Ascending aorta (tissue), 2 donors: ENCODE measurements around the gene RASSF9. TPM values are rescaled to one million over a fixed set of nuclear protein-coding genes. Genes with fewer than 3 reads are reported as not detected.

Experiments used
- DNase-seq, 2 donors: peaks; one replicate each; pipeline ENCODE4 v3.0.0-alpha.2; 2019; ENCODE audit warnings: low spot score in 2 of 2
- H3K27ac ChIP-seq, 2 donors: fragments of 200-600 bp; sonication (generic); one replicate each; pipeline ENCODE4 v1.5.1; 2016 to 2017; ENCODE audit warnings: mild to moderate bottlenecking in 1 of 2
- H3K27me3 ChIP-seq: fragments of 200-600 bp; sonication (generic); one replicate; pipeline ENCODE4 v1.5.1; 2017
- H3K36me3 ChIP-seq, 2 donors: fragments of 200-600 bp; sonication (generic); one replicate each; pipeline ENCODE4 v1.5.1; 2016
- H3K4me1 ChIP-seq, 2 donors: fragments of 200-600 bp; sonication (generic); one replicate each; pipeline ENCODE4 v1.5.1; 2016 to 2017; ENCODE audit warnings: mild to moderate bottlenecking in 1 of 2
- H3K4me3 ChIP-seq, 2 donors: fragments of 200-600 bp; sonication (generic); one replicate each; pipeline ENCODE4 v1.5.1; 2016 to 2017; ENCODE audit warnings: mild to moderate bottlenecking in 1 of 2
- H3K9me3 ChIP-seq, 2 donors: fragments of 200-600 bp; sonication (generic); one replicate each; pipeline ENCODE4 v1.5.1; 2016
- intact Hi-C: fragments of 100-400 bp; cut with DNase I; formaldehyde crosslinking; loops from one replicate; pipeline ENCODE4 v1.15.1; 2023
- total RNA-seq: library from RNA; depleted of rRNA; stranded (reverse); fragments of >200 nt; gene quantifications from one replicate; pipeline ENCODE4 v1.1.0, GENCODE V29; 2016
- TF ChIP-seq, protein P1 (sequence below), 3 experiments: fragments of 200-600 bp in 2 of 3; fragments of 450-650 bp in 1 of 3; sonication (generic) in 2 of 3; IDR thresholded peaks; one replicate each; pipeline ENCODE4 v1.5.1; 2016 to 2019; ENCODE audit warnings: antibody characterized with exemption in 3 of 3, mild to moderate bottlenecking in 1 of 3, moderate library complexity in 1 of 3

RASSF9 gene
- total RNA-seq, 1 donor from 2014 or later = 1.9 TPM

- H3K27me3 ChIP-seq = no peaks in the 10 kb centered on the region
- H3K4me1 ChIP-seq = peaks cover 0 to 3% of the 10 kb centered on the region in 2 donors
- intact Hi-C loops = no loop called here
- H3K4me3 ChIP-seq = no peak overlapping the region
- no peak overlapping the region for H3K27ac ChIP-seq
- H3K9me3 ChIP-seq = no peaks in the 10 kb centered on the region
- DNase-seq = no peak
- no peaks in the 10 kb centered on the region for H3K36me3 ChIP-seq
- TF ChIP-seq, protein P1, sequence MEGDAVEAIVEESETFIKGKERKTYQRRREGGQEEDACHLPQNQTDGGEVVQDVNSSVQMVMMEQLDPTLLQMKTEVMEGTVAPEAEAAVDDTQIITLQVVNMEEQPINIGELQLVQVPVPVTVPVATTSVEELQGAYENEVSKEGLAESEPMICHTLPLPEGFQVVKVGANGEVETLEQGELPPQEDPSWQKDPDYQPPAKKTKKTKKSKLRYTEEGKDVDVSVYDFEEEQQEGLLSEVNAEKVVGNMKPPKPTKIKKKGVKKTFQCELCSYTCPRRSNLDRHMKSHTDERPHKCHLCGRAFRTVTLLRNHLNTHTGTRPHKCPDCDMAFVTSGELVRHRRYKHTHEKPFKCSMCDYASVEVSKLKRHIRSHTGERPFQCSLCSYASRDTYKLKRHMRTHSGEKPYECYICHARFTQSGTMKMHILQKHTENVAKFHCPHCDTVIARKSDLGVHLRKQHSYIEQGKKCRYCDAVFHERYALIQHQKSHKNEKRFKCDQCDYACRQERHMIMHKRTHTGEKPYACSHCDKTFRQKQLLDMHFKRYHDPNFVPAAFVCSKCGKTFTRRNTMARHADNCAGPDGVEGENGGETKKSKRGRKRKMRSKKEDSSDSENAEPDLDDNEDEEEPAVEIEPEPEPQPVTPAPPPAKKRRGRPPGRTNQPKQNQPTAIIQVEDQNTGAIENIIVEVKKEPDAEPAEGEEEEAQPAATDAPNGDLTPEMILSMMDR (IDR thresholded peaks at IDR 0.05) = no peak
Observed at GRCh38 chr12:85821206-85821605, 15.0 kb downstream of the RASSF9 start.

GRCh38 chr12:85820101-85820500, 16.1 kb downstream of the RASSF9 start:
- Histone ChIP-seq H3K27ac (no peak overlapping the region), H3K9me3 (no peaks in the 10 kb centered on the region), H3K4me3 (no peak overlapping the region), H3K4me1 (peaks cover 0 to 3% of the 10 kb centered on the region in 2 donors), H3K36me3 (no peaks in the 10 kb centered on the region), H3K27me3 (no peaks in the 10 kb centered on the region)
- intact Hi-C loops = no loop called here
- TF ChIP-seq, protein P1 (IDR thresholded peaks at IDR 0.05) = no peak
- no peak for DNase-seq

DNA sequence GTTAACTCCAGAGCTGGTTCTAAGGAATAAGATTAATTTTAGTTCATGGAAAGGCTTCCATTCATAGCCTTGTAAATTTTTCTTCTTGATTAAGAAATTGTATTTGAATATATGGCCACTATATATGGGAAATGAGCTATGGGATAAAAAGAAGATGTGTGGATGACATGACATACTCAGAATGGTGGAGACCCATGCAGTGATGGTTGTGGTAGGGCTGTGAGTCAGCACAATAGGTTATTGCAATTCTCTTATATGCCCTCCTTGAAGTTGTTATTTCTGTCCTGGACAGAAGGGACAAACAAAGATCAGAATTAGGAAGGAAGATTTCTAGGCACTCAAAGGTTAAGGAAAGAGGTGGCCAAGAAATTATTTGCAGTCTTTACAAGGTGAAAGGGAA, 21.5 kb downstream of the RASSF9 start:
- Histone ChIP-seq H3K27ac (no peak overlapping the region), H3K9me3 (no peaks in the 10 kb centered on the region), H3K27me3 (no peaks in the 10 kb centered on the region), H3K4me3 (no peak overlapping the region), H3K36me3 (no peaks in the 10 kb centered on the region), H3K4me1 (no peaks in the 10 kb centered on the region)
- intact Hi-C loops = no loop called here
- no peak for DNase-seq
- TF ChIP-seq, protein P1 (IDR thresholded peaks at IDR 0.05) = no peak

- H3K36me3 ChIP-seq = no peaks in the 10 kb centered on the region
- intact Hi-C loops = no loop called here
- no peaks in the 10 kb centered on the region for H3K27me3 ChIP-seq
- TF ChIP-seq, protein P1 (IDR thresholded peaks at IDR 0.05) = no peak
- H3K4me1 ChIP-seq = no peaks in the 10 kb centered on the region
- H3K9me3 ChIP-seq = no peaks in the 10 kb centered on the region
- no peak overlapping the region for H3K27ac ChIP-seq
- DNase-seq = no peak
- H3K4me3 ChIP-seq = no peak overlapping the region
Observed at GRCh38 chr12:85814071-85814470, 22.1 kb downstream of the RASSF9 start.

- Histone ChIP-seq H3K36me3 (peaks cover 3 to 18% of the 10 kb centered on the region in 2 donors), H3K4me3 (no peak overlapping the region), H3K4me1 (no peaks in the 10 kb centered on the region), H3K9me3 (no peaks in the 10 kb centered on the region), H3K27ac (no peak overlapping the region), H3K27me3 (no peaks in the 10 kb centered on the region)
- intact Hi-C loops = no loop called here
- DNase-seq = no peak
- TF ChIP-seq, protein P1 (IDR thresholded peaks at IDR 0.05) = no peak
Observed at GRCh38 chr12:85809500-85809899, 26.7 kb downstream of the RASSF9 start.

- Histone ChIP-seq H3K4me3 (no peak overlapping the region), H3K27me3 (no peaks in the 10 kb centered on the region), H3K4me1 (peaks cover 0 to 6% of the 10 kb centered on the region in 2 donors), H3K36me3 (peaks cover 3 to 19% of the 10 kb centered on the region in 2 donors), H3K9me3 (no peaks in the 10 kb centered on the region), H3K27ac (no peak overlapping the region)
- intact Hi-C loops = no loop called here
- TF ChIP-seq, protein P1 (IDR thresholded peaks at IDR 0.05) = no peak
- DNase-seq = no peak
Observed at GRCh38 chr12:85807730-85808129, 28.5 kb downstream of the RASSF9 start.
